Measurements from ENCODE around the gene COPS7A. TPM values are rescaled to one million over a fixed set of nuclear protein-coding genes. Genes with fewer than 3 reads are reported as not detected.

COPS7A gene
- total and polyA plus RNA-seq, 9 of the 15 experiments (the other 6 are each of a cell fraction or from before 2014, with no cell fraction given): 12.7 to 36.0 (median 24.3) TPM

- TF ChIP-seq UBTF (IDR thresholded peaks at IDR 0.05; ENCODE audit: borderline replicate concordance in 1 of 2, low read depth in 2 of 2, low read length in 2 of 2): 0 out of 4 replicates have a peak, but pooled peaks have one; percentile 49
- TF ChIP-seq MGA (IDR thresholded peaks at IDR 0.05): no peak
- TF ChIP-seq BCLAF1 (IDR thresholded peaks at IDR 0.05; ENCODE audit: borderline replicate concordance in 1 of 2, control insufficient read depth in 1 of 2, low read depth in 2 of 2, low read length in 1 of 2): 0 out of 4 replicates have a peak, but pooled peaks of 1 of the 2 experiments have one; percentile 63
- 0 out of 2 replicates have a peak, but pooled peaks have one; percentile 12 for TF ChIP-seq ZBED1 (IDR thresholded peaks at IDR 0.05)
- TF ChIP-seq ZNF274 (IDR thresholded peaks at IDR 0.05; ENCODE audit: borderline replicate concordance, low read depth, low read length): no peak
- no peak for TF ChIP-seq ZNF655 (CRISPR knock-in tag; IDR thresholded peaks at IDR 0.05)
Measured at GRCh38 chr12:6752921-6753771, 29.3 kb downstream of the COPS7A start, which contains the start of gene MLF2 (continued).

Data from K562 (cell line).